Endothelial cell (in vitro differentiated cells): ENCODE data around the gene ELOVL6. TPM values are rescaled to one million over a fixed set of nuclear protein-coding genes. Genes with fewer than 3 reads are reported as not detected.

Experiments used
- DNase-seq: peaks from one replicate; pipeline ENCODE4 v3.0.0; 2021; ENCODE audit warnings: low spot score
- H3K27ac Mint-ChIP-seq: one replicate; pipeline ENCODE4 v1.8.0; 2021; ENCODE audit warnings: mixed read lengths, inconsistent platforms; ENCODE audit not compliant: unreplicated experiment
- H3K27me3 Mint-ChIP-seq: one replicate; pipeline ENCODE4 v1.8.0; 2021; ENCODE audit warnings: mild to moderate bottlenecking, moderate library complexity, mixed read lengths, inconsistent platforms; ENCODE audit not compliant: unreplicated experiment
- H3K36me3 Mint-ChIP-seq: one replicate; pipeline ENCODE4 v1.8.0; 2021; ENCODE audit warnings: mild to moderate bottlenecking, low read depth, mixed read lengths, inconsistent platforms; ENCODE audit not compliant: unreplicated experiment
- H3K4me1 Mint-ChIP-seq: one replicate; pipeline ENCODE4 v1.8.0; 2021; ENCODE audit warnings: mild to moderate bottlenecking, mixed read lengths, inconsistent platforms; ENCODE audit not compliant: unreplicated experiment
- H3K4me3 Mint-ChIP-seq: one replicate; pipeline ENCODE4 v1.8.0; 2021; ENCODE audit warnings: mild to moderate bottlenecking, mixed read lengths, inconsistent platforms; ENCODE audit not compliant: unreplicated experiment
- H3K9me3 Mint-ChIP-seq: one replicate; pipeline ENCODE4 v1.8.0; 2021; ENCODE audit warnings: mixed read lengths, inconsistent platforms; ENCODE audit not compliant: unreplicated experiment
- total RNA-seq: library from RNA; stranded (reverse); fragmentation: NEBNext Ultra II Directional; extraction: Animal tissue kit (Norgen Biotek cat#: 25700); gene quantifications from one replicate; pipeline ENCODE4 v1.2.1, GENCODE V29; 2021; ENCODE audit not compliant: unreplicated experiment
- TF ChIP-seq, protein P1 (sequence below): fragments of 200-600 bp; sonication (generic); IDR thresholded peaks from one replicate; pipeline ENCODE4 v1.5.0; 2021; ENCODE audit warnings: antibody characterized with exemption; ENCODE audit not compliant: unreplicated experiment

The ELOVL6 gene
- total RNA-seq, 1 donor from 2014 or later: 31.0 TPM

DNA sequence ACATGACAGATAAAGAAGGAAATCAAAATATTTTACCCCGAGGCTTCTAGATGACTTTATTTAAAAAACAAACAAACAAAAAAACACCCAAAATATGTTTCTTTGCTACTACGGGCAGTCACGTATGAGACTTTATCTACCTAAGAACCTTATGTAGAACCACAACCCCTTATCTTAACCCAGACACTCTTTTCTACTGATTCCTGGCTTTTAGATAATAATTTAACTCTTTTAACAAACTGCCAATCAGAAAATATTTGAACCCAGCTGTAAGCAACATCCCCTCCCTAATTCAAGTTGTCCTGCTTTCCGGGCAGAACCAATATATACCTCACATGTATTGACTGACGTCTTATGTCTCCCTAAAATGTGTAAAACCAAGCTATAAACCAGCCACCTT, 15.4 kb downstream of the ELOVL6 start:
- H3K4me3 Mint-ChIP-seq: no peak overlapping the region
- H3K27ac Mint-ChIP-seq: no peak overlapping the region
- no peak for DNase-seq
- H3K9me3 Mint-ChIP-seq: no peaks in the 10 kb centered on the region
- TF ChIP-seq, protein P1, sequence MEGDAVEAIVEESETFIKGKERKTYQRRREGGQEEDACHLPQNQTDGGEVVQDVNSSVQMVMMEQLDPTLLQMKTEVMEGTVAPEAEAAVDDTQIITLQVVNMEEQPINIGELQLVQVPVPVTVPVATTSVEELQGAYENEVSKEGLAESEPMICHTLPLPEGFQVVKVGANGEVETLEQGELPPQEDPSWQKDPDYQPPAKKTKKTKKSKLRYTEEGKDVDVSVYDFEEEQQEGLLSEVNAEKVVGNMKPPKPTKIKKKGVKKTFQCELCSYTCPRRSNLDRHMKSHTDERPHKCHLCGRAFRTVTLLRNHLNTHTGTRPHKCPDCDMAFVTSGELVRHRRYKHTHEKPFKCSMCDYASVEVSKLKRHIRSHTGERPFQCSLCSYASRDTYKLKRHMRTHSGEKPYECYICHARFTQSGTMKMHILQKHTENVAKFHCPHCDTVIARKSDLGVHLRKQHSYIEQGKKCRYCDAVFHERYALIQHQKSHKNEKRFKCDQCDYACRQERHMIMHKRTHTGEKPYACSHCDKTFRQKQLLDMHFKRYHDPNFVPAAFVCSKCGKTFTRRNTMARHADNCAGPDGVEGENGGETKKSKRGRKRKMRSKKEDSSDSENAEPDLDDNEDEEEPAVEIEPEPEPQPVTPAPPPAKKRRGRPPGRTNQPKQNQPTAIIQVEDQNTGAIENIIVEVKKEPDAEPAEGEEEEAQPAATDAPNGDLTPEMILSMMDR: no peak
- H3K36me3 Mint-ChIP-seq: no peaks in the 10 kb centered on the region
- peaks cover 32% of the 10 kb centered on the region for H3K4me1 Mint-ChIP-seq
- no peaks in the 10 kb centered on the region for H3K27me3 Mint-ChIP-seq

DNA sequence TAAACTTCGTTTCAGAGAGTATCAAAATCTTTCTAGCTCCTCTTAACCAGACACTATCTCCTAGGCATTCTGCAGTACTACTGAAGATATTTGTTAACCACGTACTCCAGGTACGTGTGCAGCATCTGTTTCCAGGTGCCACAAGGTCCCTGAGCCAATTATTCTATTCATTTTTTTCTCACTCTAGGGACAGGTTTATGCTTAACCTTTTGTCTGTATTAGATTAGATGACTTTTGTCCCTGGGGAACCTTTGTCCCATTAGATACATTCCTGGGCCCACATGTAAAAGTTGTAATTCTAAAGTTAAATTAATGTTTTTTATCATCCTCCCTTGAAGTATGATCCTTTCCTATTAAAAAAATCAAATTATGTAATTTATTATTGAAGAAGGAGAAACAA, 16.5 kb downstream of the ELOVL6 start:
- TF ChIP-seq, protein P1: no peak
- H3K9me3 Mint-ChIP-seq: no peaks in the 10 kb centered on the region
- H3K27me3 Mint-ChIP-seq: peaks cover under 1% of the 10 kb centered on the region
- H3K4me1 Mint-ChIP-seq: peaks cover 27% of the 10 kb centered on the region
- peaks cover 3% of the 10 kb centered on the region for H3K36me3 Mint-ChIP-seq
- no peak overlapping the region for H3K27ac Mint-ChIP-seq
- DNase-seq: no peak
- no peak overlapping the region for H3K4me3 Mint-ChIP-seq

DNA sequence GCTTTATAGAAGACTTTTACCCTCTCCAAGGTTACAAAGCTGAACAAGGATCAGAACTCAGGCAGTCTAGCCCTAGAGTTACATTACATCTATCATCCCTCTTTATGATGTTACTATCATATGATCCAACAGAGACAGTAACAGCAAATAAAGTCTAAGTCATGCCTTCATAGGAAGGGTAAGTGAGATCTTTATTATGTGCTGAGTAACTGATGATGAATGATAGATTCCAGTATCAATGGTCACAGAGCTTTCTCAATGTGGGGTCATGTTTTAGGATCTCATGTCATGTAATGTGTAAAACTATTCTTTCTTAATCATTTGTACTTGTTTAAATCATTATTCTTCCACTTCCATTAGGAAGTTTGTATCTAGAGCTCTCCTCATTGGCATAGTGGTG, 22.8 kb downstream of the ELOVL6 start:
- Mint-ChIP-seq H3K36me3 (peaks cover 3% of the 10 kb centered on the region), H3K9me3 (no peaks in the 10 kb centered on the region), H3K4me1 (no peaks in the 10 kb centered on the region), H3K27me3 (peaks cover 4% of the 10 kb centered on the region), H3K27ac (no peak overlapping the region), H3K4me3 (no peak overlapping the region)
- TF ChIP-seq, protein P1: no peak
- no peak for DNase-seq

DNA sequence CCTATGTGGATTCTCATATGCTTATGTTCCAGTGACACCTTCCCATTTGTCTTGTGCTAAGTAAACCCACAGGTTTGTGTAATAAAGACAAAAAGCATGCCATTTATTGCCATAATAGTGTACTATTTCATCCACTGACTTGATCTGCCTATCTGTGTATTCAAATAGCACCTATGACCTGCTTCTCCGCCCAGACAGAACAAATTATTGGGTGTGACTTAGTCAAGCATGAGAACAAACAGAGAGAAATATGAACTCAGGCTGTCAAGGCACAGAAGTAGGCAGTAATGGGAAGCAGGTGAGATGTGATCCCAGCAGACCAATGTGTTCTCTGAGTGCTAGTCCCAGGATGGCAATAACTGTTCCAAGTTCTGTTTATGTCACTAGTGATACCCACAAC, 25.4 kb downstream of the ELOVL6 start:
- TF ChIP-seq, protein P1: no peak
- Mint-ChIP-seq H3K4me3 (no peak overlapping the region), H3K9me3 (no peaks in the 10 kb centered on the region), H3K27me3 (peaks cover 4% of the 10 kb centered on the region), H3K27ac (no peak overlapping the region), H3K4me1 (no peaks in the 10 kb centered on the region), H3K36me3 (peaks cover 2% of the 10 kb centered on the region)
- DNase-seq: no peak

DNA sequence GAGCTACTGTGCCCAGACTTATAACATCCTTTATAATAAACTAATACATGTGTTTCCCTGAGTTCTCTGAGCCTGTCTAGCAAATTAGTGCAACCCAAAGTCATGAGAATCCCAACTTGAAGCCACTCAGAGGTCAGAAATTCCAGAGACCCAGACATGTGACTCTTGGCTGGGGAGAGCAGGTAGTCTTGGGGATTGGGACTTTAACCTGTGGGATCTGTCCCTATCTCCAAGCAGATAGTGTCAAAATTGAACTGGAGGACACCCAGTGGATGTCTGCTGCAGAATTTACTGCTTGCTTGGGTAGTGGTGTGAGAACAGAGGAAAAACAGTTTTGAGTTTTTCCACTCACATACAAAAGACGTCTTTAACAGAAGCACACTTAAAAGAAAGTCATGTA, 26.4 kb downstream of the ELOVL6 start:
- H3K9me3 Mint-ChIP-seq: no peaks in the 10 kb centered on the region
- TF ChIP-seq, protein P1: no peak
- H3K27me3 Mint-ChIP-seq: peaks cover 4% of the 10 kb centered on the region
- H3K4me3 Mint-ChIP-seq: no peak overlapping the region
- H3K27ac Mint-ChIP-seq: no peak overlapping the region
- DNase-seq: no peak
- H3K4me1 Mint-ChIP-seq: no peaks in the 10 kb centered on the region
- no peaks in the 10 kb centered on the region for H3K36me3 Mint-ChIP-seq
